Activated T-cell treated with anti-CD3 and anti-CD28 coated beads, Interleukin-2, amount 50 U/mL, for 24 hours (primary cell): ENCODE data around the gene MARCKSL1.
"Not testable (repeated sequence)": the region's sequence is repeated elsewhere in the genome, so short reads cannot be mapped to it uniquely, and the experiment has no call there.

Experiments used
- DNase-seq: peaks from one replicate; pipeline ENCODE4 v3.0.0-alpha.2; 2020
- H3K27ac Mint-ChIP-seq: 2 replicates; pipeline ENCODE4 v1.8.0; 2020; ENCODE audit warnings: mild to moderate bottlenecking, mixed read lengths
- H3K27me3 Mint-ChIP-seq: 2 replicates; pipeline ENCODE4 v1.8.0; 2020; ENCODE audit warnings: mixed read lengths
- H3K36me3 Mint-ChIP-seq: 2 replicates; pipeline ENCODE4 v1.8.0; 2020; ENCODE audit warnings: low read depth, mixed read lengths
- H3K4me1 Mint-ChIP-seq: 2 replicates; pipeline ENCODE4 v1.8.0; 2020; ENCODE audit warnings: low read depth, mixed read lengths
- H3K4me3 Mint-ChIP-seq: 2 replicates; pipeline ENCODE4 v1.8.0; 2020; ENCODE audit warnings: mild to moderate bottlenecking, moderate library complexity, mixed read lengths
- H3K9me3 Mint-ChIP-seq: 2 replicates; pipeline ENCODE4 v1.8.0; 2020; ENCODE audit warnings: mixed read lengths

MARCKSL1 gene

DNA sequence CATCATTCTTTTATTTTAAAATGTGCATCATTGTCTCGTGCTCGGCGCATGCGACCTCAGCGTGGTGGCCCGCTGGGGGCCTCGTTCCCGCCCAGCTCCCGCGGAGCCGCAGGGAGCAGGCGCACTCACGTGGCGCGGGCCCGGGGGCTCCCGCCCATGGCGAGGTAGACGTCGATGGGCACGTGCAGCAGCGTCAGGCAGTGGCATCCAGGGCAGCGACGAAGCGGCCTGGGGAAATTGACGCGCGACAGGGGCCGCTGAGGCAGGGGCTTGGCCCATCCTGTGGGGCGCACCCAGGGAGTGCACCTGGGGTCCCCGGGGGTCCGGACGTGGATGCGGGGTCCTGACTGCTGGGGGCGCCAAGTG is 25.3 kb upstream of the MARCKSL1 start:
- H3K4me1 Mint-ChIP-seq, result peaks cover 14% of the 10 kb centered on the region
- H3K36me3 Mint-ChIP-seq, result peaks cover 38% of the 10 kb centered on the region
- no peak overlapping the region for H3K27ac Mint-ChIP-seq
- H3K27me3 Mint-ChIP-seq, result peaks cover 7% of the 10 kb centered on the region
- no peaks in the 10 kb centered on the region for H3K9me3 Mint-ChIP-seq
- no peak overlapping the region for H3K4me3 Mint-ChIP-seq
- DNase-seq, result no peak

DNA sequence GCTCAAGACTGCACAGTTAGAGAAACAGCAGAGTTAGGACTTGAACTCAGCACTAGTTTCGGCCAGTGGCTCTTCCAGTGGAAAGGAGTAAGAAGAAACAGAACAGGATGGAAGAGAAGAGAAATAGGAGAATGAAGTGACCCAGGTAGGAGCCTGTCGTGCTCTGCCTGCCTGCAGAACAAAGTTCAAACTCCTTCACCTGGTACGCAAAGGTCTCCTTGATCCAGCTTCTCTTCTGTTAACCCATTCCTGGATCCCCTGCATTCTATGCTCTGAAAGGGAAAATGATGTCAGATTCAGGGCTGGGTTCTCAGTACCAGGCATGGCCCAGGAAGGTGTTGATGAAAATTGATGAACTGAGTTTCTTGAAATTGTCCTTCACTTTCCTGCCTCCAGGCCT is 22.4 kb upstream of the MARCKSL1 start:
- peaks cover 7% of the 10 kb centered on the region for H3K27me3 Mint-ChIP-seq
- no peaks in the 10 kb centered on the region for H3K9me3 Mint-ChIP-seq
- peaks cover 12% of the 10 kb centered on the region for H3K4me1 Mint-ChIP-seq
- no peak for DNase-seq
- no peak overlapping the region for H3K27ac Mint-ChIP-seq
- peaks cover 15% of the 10 kb centered on the region for H3K36me3 Mint-ChIP-seq
- H3K4me3 Mint-ChIP-seq, result no peak overlapping the region

DNA sequence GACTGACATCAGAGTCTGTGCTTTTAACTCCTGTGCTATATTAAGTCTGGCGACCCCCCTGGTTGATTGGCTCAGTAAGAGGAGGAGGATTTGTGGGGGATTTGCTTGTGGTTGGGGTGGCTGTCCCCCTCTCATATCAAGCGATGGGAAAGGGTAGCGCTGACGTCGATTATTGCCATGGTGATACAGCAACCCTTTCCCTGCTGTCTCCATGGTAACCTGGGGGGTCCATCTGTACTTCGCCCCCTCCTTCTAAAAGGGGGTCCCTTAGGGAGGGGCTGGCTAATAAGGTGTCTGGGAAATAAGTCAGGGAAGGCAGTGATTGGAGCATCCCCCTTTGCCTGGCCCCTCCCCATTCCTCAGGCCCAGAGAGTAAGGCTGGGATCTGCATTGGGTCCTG is 21.6 kb upstream of the MARCKSL1 start:
- Mint-ChIP-seq H3K4me3 (no peak overlapping the region), H3K4me1 (peaks cover 12% of the 10 kb centered on the region), H3K36me3 (peaks cover 8% of the 10 kb centered on the region), H3K27me3 (peaks cover 7% of the 10 kb centered on the region), H3K27ac (no peak overlapping the region), H3K9me3 (no peaks in the 10 kb centered on the region)
- no peak for DNase-seq

- Mint-ChIP-seq H3K36me3 (peaks cover 3% of the 10 kb centered on the region), H3K27me3 (peaks cover 7% of the 10 kb centered on the region), H3K27ac (no peak overlapping the region), H3K9me3 (no peaks in the 10 kb centered on the region), H3K4me3 (no peak overlapping the region), H3K4me1 (peaks cover 11% of the 10 kb centered on the region)
- no peak for DNase-seq
These were observed 20.4 kb upstream of the MARCKSL1 start for GRCh38 chr1:32356478-32356877.

GRCh38 chr1:32355778-32356177 is 19.7 kb upstream of the MARCKSL1 start:
- not testable (repeated sequence) for H3K27me3 Mint-ChIP-seq, H3K36me3 Mint-ChIP-seq, H3K27ac Mint-ChIP-seq, DNase-seq, H3K9me3 Mint-ChIP-seq, H3K4me3 Mint-ChIP-seq
- H3K4me1 Mint-ChIP-seq, result peaks cover 13% of the 10 kb centered on the region

DNA sequence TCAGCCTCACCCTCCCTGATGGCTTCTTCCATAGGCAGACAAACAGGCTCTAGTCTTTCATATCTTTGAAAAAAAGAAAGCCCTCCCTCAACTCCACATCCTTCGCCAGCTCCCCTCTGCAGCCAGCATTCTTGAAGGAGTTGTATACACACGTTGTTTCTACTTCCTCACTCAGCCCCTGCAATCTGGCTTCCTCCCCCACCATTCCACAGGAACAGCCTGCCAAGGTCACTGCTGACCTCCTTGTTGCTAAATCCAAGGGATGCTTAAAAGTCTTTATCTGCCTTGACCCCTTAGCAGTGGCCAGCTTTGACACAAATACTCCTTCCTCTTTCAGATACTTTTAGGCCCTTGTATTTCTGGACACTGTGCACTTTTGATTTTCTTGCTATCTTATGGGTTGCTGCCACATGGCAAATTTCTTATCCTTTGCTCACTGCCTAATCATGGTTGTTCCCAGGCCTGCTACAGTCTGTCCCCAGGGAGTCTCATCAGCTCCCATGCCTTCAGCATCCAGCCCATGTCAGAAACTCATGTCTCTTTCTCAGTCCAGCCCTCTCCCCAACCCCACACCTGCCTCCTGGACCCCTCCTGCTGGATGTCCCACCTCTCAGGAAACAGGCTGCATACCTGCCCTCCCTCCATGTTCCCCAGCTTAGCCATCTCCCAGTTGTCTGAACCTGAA is 18.0 kb upstream of the MARCKSL1 start:
- no peaks in the 10 kb centered on the region for H3K36me3 Mint-ChIP-seq
- DNase-seq, result no peak
- H3K9me3 Mint-ChIP-seq, result peaks cover 5% of the 10 kb centered on the region
- H3K27me3 Mint-ChIP-seq, result no peaks in the 10 kb centered on the region
- no peak overlapping the region for H3K4me3 Mint-ChIP-seq
- H3K4me1 Mint-ChIP-seq, result peaks cover 22% of the 10 kb centered on the region
- no peak overlapping the region for H3K27ac Mint-ChIP-seq

GRCh38 chr1:32353431-32353830 is 17.4 kb upstream of the MARCKSL1 start:
- H3K9me3 Mint-ChIP-seq, result peaks cover 5% of the 10 kb centered on the region
- no peak overlapping the region for H3K4me3 Mint-ChIP-seq
- H3K4me1 Mint-ChIP-seq, result peaks cover 28% of the 10 kb centered on the region
- no peaks in the 10 kb centered on the region for H3K27me3 Mint-ChIP-seq
- H3K36me3 Mint-ChIP-seq, result no peaks in the 10 kb centered on the region
- DNase-seq, result no peak
- H3K27ac Mint-ChIP-seq, result no peak overlapping the region

- no peak for DNase-seq
- no peak overlapping the region for H3K4me3 Mint-ChIP-seq
- peaks cover 5% of the 10 kb centered on the region for H3K9me3 Mint-ChIP-seq
- no peak overlapping the region for H3K27ac Mint-ChIP-seq
- H3K36me3 Mint-ChIP-seq, result no peaks in the 10 kb centered on the region
- H3K27me3 Mint-ChIP-seq, result no peaks in the 10 kb centered on the region
- peaks cover 30% of the 10 kb centered on the region for H3K4me1 Mint-ChIP-seq
These were observed 16.9 kb upstream of the MARCKSL1 start for GRCh38 chr1:32352831-32353383.

DNA sequence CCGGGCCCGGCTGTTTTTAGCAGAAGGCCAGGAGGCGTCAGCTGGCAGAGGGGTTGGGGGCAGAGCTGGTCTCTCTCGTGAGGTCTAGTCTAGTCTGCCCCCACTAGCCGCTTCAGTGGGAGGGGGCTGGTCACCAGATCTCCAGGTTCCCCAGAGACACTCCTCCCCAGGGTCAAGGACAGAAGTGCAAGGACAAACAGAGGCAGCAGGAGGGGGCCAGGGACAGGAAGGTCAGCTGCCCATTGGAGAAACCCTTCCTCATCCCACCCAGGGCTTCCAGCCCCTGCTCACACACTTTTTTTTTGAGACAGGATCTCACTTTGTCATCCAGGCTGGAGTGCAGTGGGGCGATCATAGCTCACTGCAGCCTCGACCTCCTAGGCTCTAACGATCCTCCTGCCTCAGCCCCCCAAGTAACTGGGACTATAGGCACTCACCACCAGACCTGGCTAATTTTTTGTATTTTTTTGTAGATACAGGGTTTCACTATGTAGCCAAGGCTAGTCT is 16.3 kb upstream of the MARCKSL1 start:
- Mint-ChIP-seq H3K36me3 (no peaks in the 10 kb centered on the region), H3K9me3 (peaks cover 5% of the 10 kb centered on the region), H3K4me1 (peaks cover 30% of the 10 kb centered on the region), H3K4me3 (peak overlapping the region; percentile 82), H3K27me3 (no peaks in the 10 kb centered on the region), H3K27ac (no peak overlapping the region)
- no peak for DNase-seq

- Mint-ChIP-seq H3K9me3 (peaks cover 5% of the 10 kb centered on the region), H3K27ac (peak overlapping the region; percentile 93), H3K36me3 (no peaks in the 10 kb centered on the region), H3K4me3 (peak overlapping the region; percentile 82), H3K4me1 (peaks cover 30% of the 10 kb centered on the region), H3K27me3 (no peaks in the 10 kb centered on the region)
- peak; percentile 91 for DNase-seq
These were observed 15.6 kb upstream of the MARCKSL1 start for GRCh38 chr1:32351399-32352238.

DNA sequence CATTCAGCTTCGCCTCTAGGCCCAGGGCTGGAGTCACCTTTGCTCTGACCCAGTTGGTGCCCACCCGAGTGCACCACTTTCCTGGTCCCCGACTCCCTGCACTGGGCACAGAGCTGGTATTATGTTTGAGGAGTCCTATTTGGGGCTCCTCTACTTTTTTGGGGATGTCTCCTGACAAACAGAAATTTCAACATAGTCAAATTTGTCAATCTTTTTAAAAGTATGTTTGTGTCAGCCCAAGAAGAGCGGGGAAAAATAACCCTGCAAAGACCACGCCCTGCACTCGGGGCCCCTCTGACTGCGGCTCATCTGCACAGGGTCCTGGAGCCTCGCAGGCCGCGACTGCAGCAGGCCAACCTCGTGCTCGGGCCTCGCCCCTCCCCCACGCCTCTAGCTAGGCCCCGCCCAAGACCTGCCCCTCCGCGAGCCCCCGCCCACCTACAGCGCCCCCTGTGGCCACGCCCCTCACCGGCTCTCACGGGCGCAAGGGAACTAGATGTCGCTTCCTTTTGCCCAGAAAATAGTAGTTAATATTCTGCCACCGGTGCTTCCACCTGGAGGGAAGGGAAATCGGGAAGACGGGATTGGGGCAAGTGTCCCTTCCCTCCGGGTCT is 14.9 kb upstream of the MARCKSL1 start:
- H3K4me1 Mint-ChIP-seq, result peaks cover 35% of the 10 kb centered on the region
- peak; percentile 90 for DNase-seq

DNA sequence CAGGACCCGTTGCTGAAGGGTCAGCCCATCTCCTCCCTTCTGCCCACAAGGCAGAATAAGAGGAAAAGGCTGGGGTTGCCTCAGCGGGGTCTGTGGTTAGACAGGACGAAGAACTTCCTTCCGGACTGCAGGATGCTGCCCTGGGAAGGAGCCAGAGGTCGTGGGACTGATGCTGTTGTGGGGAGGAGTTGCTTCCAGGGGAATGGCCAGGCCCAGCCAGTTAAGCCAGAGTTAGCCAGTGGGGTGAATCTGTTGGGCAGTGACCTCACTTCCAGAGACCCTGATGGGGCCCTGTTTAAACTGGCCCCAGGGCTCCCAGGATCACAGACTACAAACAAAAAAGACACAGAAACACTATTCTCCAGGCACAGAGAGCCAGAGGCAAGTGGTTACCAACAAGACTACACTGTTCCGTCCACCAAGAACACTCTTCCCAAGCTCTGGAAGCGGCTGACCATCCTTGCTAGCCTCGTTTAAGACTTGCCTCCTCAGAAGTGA is 13.2 kb upstream of the MARCKSL1 start:
- H3K27me3 Mint-ChIP-seq, result no peaks in the 10 kb centered on the region
- peaks cover 45% of the 10 kb centered on the region for H3K4me1 Mint-ChIP-seq
- H3K27ac Mint-ChIP-seq, result peak overlapping the region; percentile 39
- no peak for DNase-seq
- H3K4me3 Mint-ChIP-seq, result no peak overlapping the region
- H3K36me3 Mint-ChIP-seq, result no peaks in the 10 kb centered on the region
- peaks cover 5% of the 10 kb centered on the region for H3K9me3 Mint-ChIP-seq

More for the DNA sequence above, 14.9 kb upstream of the MARCKSL1 start:
- peaks cover 5% of the 10 kb centered on the region for H3K9me3 Mint-ChIP-seq
- no peaks in the 10 kb centered on the region for H3K36me3 Mint-ChIP-seq
- H3K27ac Mint-ChIP-seq, result peak overlapping the region; percentile 93
- H3K27me3 Mint-ChIP-seq, result no peaks in the 10 kb centered on the region
- H3K4me3 Mint-ChIP-seq, result peak overlapping the region; percentile 82

DNA sequence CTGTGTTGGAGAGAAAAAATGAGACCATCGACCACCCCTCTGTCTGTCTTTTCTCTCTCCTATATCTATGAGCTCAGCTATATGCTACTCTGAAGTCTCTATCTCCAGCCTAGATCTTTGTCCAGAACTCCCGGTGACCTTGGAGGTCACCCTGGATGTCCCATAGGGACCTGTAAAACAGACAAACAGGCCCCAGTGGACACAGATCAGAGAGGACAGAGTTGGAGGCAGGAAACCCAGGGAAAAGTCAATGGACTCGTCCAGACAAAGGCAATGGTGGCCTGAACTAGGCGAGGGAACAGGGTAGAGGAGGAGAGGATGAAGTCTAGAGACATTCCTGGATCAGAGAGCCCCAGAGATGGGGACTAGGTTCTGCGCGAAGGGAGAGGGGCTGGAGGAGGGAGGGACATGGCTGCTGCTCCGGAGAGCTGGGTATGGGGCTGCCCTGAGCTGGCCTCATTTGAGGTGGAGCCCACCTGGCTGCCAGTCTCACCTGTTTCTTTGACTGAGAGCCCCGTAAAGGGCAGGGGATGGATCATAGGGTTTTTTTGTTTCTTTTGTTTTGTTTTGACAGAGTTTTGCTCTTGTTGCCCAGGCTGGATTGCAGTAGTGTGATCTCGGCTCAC is 10.6 kb upstream of the MARCKSL1 start:
- Mint-ChIP-seq H3K36me3 (no peaks in the 10 kb centered on the region), H3K27me3 (no peaks in the 10 kb centered on the region), H3K4me1 (peaks cover 48% of the 10 kb centered on the region), H3K4me3 (no peak overlapping the region), H3K9me3 (peaks cover 5% of the 10 kb centered on the region), H3K27ac (no peak overlapping the region)
- DNase-seq, result no peak

GRCh38 chr1:32345289-32345827 is 9.3 kb upstream of the MARCKSL1 start:
- H3K4me3 Mint-ChIP-seq, result no peak overlapping the region
- no peaks in the 10 kb centered on the region for H3K36me3 Mint-ChIP-seq
- H3K27me3 Mint-ChIP-seq, result no peaks in the 10 kb centered on the region
- DNase-seq, result no peak
- H3K27ac Mint-ChIP-seq, result peak overlapping the region; percentile 7
- H3K9me3 Mint-ChIP-seq, result peaks cover under 1% of the 10 kb centered on the region
- H3K4me1 Mint-ChIP-seq, result peaks cover 39% of the 10 kb centered on the region
